ENCODE data around the gene SLC9A9.

DNA sequence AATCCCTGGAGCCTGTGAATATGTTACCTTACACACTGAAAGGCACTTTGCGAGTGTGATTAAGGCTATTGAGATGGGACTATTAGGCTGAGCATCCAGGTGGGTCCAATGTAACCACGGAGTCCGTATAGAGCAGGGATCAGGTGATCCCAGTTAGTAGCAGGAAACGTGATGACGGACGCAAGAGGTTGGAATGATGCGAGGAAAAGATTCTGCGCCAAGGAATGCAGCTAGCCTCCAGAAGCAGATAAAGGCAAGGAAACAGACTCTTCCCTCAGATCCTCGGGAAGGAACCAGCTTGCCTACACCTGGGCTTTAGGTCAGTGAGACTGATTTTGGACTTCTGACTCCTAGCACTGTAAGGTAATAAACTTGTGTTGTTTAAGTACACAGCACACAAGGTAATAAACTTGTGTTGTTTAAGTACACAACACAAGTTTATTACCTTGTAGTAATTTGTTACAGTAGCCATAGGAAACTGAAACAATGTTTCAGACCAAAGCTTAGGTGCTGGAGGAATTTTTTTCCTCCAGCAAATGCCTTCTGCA, 603.7 kb downstream of the SLC9A9 start:
- TF ChIP-seq, protein P1, sequence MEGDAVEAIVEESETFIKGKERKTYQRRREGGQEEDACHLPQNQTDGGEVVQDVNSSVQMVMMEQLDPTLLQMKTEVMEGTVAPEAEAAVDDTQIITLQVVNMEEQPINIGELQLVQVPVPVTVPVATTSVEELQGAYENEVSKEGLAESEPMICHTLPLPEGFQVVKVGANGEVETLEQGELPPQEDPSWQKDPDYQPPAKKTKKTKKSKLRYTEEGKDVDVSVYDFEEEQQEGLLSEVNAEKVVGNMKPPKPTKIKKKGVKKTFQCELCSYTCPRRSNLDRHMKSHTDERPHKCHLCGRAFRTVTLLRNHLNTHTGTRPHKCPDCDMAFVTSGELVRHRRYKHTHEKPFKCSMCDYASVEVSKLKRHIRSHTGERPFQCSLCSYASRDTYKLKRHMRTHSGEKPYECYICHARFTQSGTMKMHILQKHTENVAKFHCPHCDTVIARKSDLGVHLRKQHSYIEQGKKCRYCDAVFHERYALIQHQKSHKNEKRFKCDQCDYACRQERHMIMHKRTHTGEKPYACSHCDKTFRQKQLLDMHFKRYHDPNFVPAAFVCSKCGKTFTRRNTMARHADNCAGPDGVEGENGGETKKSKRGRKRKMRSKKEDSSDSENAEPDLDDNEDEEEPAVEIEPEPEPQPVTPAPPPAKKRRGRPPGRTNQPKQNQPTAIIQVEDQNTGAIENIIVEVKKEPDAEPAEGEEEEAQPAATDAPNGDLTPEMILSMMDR (conservative IDR thresholded peaks at IDR 0.05; ENCODE audit: low read depth, low read length), result no peak
- no peak for TF ChIP-seq EZH2 (IDR thresholded peaks at IDR 0.05; ENCODE audit: borderline replicate concordance, low read depth, low read length, poor library complexity, severe bottlenecking)
